GM19455 (cell line): ENCODE data around the gene UBAP2.
"Not testable (repeated sequence)": the region's sequence is repeated elsewhere in the genome, so short reads cannot be mapped to it uniquely, and the experiment has no call there.

Experiments used
- ATAC-seq: cut with Tn5 transposase; IDR thresholded peaks from one replicate; pipeline ENCODE4 v1.9.1; 2021; ENCODE audit not compliant: unreplicated experiment

The UBAP2 gene

DNA sequence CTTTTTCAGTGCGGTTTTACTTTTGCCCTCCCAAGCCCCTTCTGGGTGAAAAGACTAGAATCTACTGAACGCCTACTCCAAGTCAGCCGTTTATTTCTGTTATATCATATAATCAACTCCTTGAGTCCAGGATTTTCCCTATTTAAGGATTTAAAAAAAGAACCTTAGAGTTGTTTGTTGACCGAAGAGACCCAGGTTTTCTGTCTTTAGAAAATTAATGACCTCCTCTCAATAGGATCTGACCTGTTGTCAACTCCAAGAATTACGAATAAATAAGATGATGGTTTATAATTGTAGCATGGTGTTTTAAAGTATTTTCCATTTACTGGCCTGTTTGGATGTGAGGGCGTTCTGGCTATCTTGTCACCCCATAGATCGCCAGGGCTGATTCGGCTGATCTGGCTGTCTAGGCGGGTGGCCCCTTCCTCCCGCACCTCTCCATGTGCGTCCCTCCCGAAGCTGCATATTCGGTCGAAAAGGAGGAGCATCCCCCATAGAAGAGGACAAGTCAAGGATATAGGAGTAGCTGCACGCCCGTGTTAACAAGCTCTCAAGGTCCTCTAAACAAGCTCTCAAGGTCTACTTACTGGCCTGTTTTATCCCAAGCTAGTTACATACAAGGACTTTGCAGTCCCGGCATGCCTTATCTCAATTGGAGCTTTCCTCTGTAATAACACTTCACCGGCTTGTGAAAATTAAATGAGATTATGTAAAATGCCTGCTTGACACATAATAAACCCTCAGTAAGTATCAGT lies 1.1 kb upstream of the UBAP2 start:
- no peak for ATAC-seq

DNA sequence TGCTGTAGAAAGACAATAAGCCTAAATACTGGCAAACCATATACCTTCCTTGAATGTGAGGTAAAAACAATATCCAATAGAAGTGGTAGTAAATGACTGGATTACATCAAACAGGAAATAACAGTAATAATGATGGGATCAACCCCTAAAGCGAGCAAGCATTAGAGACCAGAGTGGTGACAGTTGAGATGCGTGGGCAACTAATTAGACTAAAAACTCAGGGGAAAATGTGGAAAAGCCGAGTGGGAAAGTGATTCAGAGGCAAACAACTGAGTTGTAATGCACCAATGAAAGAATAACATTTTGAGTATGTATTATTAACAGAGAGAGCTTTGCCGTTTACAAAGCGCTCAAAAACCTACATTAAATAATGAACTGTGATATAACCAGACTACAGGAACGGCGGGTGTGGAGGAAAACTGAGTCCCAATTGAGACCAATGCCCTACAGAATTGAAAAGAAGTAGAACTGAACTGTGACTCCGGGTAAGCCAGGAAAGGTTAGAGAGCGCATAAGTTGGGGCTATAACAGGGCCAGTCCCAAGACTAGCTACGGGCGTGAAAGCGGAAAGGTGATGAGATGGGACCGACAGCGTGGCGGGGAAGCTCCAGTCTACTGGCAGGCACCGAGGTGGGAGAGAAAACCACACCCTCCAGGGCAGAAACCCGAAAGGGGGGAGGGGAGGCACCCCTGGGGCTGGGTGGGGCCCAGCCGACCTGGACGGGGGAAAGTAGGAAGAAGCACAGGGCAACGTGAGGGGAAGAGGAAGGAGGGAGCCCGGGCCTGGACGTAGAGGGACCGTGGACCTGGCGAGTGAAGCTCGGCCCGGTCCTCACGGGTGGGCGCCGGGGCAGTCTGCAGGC lies 592 bp downstream of the UBAP2 start:
- ATAC-seq: peak; percentile 20

DNA sequence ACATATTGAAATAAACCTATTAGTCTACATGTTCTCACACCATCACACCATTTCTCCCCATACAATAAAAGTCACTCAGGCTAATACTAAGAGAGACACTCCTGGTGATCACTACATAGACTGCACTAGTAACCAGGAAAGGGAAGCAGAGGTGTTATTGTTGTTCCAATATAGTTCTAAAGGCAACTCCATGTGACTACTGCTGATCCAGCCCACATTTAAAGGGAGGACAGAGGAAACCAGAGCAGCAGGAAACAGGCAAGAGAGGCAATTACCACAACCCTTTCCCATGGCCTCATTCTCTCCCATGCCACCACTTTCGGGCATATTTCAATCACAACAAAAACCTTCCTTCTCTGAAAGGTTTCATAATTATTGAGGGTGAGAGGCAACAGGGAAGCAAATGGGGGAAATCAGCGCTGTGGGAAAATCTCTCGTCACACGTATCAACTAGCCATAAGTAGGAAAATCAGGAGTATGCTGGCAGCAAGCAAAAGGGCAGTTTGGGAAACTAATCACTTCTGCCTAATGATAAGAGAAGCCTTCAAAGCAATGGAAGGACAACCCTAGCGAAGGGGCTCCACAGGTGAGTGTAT lies 1.8 kb downstream of the UBAP2 start:
- ATAC-seq: no peak

DNA sequence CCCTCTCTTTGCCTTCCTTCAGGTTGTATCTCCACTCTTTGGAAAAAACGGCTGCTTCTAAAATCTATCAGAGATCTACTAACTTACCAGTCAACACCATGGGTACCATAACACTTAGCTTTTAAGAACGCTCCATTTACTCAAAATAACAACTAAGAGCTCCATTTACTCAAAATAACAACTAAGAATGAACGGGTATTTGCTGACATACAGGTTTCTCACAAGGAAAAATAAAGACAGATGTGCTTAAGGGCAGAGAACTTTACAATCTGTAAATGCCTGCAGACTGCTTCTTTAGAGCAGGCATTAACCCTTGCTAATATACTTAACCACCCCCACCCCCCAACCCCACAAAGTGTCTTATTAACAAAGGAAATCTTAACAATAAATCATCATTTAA lies 2.8 kb downstream of the UBAP2 start:
- no peak for ATAC-seq

DNA sequence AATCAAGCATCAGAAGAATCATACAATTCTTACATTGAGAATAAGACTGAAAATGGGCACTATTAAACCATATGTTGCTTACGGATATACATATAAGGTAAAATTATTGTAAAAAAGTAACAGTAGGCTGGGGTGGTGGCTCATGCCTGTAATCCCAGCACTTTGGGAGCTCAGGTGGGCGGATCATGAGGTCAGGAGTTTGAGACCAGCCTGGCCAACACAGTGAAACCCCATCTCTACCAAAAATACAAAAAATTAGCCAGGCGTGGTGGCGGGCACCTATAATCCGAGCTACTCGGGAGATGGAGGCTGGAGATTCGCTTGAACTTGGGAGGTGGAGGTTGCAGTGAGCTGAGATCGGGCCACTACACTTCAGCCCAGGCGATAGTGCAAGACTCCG lies 6.6 kb downstream of the UBAP2 start:
- not testable (repeated sequence) for ATAC-seq

DNA sequence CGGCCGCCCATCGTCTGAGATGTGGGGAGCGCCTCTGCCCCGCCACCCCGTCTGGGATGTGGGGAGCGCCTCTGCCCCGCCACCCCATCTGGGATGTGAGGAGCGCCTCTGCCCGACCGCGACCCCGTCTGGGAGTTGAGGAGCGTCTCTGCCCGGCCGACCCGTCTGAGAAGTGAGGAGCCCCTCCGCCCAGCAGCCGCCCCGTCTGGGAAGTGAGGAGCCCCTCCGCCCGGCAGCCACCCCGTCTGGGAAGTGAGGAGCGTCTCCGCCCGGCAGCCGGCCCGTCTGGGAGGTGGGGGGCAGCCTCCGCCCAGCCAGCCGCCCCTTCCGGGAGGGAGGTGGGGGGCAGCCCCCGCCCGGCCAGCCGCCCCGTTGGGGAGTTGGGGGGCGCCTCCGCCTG lies 9.8 kb downstream of the UBAP2 start:
- ATAC-seq: not testable (repeated sequence)

DNA sequence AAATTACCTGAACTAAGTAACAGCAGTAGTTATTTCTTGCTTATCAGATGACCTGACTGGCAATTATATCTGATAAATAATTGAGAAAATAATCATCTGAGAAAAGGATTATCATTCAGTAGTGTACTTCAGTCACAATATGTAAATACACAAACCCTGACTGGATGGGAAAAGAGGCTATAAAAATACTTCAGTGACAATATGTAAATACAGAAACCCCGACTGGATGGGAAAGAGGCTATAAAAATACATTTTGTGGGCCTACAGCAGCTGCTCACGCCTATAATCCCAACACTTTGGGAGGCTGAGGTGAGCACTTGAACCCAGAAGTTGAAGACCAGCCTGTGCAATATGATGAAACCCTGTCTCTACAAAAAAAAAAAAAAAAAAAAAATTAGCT lies 11.1 kb downstream of the UBAP2 start:
- ATAC-seq: no peak

DNA sequence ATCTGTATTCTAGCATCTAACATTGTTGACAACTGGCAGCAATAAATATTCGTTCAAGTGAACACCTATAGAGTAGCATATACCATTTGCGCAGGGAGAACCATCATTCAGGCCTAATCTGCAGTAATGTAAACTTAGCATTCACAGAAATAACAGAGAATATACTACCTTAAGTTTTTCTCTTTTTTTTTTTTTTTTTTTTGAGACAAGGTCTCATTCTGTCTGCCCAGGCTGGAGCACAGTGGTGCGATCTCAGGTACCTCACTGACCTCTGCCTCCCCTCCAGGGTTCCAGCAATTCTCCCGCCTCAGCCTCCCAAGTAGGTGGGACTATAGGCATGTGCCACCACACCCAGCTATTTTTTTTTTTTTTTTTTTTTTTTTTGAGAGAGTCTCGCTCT lies 12.1 kb downstream of the UBAP2 start:
- no peak for ATAC-seq

DNA sequence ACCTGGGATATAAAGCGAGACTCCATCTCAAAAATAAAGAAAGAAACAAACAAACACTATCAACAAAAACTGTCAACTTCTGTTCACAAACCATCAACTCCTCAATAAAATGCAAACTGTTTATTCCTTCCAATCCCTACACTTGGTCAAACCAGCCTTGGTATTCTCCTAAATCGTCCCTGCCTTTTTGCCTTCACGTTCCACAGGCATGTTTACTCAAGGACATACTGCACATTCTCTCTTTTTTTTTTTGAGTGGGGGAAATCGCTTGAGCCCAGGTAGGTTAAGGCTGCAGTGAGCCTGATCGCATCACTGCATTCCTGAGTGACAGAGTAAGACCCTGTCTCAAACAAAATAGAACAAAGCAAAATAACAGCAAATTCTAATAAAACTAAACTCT lies 13.0 kb downstream of the UBAP2 start:
- no peak for ATAC-seq

DNA sequence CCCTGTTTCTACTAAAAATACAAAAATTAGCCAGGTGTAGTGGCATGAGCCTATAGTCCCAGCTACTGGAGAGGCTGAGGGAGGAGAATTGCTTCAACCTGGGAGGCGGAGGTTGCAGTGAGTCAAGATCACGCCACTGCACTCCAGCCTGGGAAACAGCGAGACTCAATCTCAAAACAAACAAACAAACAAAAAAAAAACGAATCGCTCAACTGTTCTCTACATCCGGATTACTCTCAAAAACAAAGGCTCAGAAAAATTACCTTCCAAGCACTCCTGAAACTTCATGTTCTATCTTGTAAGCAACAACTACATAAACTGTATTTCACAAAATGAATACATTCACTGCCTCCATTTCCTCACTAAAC lies 14.0 kb downstream of the UBAP2 start:
- ATAC-seq: no peak

DNA sequence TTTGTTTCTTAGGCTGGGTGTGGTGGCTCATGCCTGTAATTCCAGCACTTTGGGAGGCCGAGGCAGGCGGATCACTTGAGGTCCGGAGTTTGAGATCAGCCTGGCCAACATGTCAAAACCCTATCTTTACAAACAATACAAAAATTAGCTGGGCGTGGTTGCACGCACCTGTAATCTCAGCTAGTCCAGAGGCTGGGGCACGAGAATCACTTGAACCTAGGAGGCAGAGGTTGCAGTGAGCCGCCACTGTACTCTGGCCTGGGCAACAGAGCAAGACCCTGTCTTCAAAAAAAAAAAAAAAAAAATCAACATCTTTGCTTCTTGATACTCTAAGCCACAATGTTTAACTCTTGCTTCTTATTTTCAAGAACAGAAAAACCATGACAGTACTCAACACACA lies 16.1 kb downstream of the UBAP2 start:
- no peak for ATAC-seq

DNA sequence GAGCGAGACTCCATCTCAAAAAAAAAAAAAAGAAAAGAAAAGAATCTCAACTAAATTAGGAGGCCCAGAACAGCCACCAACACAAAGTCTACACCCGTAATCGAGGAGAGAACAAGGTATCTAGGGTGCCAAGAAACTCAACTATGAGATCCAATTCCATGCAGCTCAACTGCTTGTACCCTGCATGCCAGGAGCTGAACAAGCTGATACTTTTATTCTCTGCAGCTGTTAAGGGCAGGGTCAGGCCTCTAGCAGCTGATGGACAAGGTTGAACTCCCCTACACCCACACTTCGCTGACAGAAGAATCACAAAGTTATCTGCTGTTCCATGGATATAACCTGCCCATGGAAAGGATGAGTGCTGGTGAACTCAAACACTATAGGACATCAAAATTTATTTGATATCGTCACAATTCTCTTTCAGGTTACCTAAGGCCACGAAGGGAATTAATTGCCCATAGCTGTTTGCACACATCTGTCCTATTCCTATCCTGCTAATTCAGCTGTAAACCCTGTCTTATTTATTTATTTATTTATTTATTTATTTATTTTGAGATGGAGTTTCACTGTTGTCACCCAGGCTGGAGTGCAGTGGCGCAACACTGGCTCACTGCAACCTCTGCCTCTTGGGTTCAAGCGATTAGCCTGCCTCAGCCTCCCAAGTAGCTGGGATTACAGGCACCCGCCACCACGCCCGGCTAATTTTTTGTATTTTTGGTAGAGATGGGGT lies 20.7 kb downstream of the UBAP2 start:
- ATAC-seq: no peak

DNA sequence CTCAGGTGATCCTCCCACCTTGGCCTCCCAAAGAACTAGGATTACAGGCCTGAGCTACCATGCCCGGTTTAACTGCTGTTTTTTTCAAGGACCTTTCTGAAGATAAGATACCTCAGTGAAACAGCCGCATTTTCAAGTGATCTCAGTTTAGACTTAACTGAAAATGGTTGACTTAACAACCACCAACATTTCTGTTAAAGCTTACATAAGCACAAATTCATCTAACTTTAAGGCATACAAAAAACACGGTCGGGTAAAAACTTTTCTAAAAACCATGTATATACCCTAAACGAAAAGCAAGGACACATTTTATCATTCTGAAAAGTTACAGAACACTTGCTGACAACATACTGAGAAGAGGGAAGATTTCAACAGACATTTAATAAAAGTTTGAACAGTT lies 22.9 kb downstream of the UBAP2 start:
- no peak for ATAC-seq

DNA sequence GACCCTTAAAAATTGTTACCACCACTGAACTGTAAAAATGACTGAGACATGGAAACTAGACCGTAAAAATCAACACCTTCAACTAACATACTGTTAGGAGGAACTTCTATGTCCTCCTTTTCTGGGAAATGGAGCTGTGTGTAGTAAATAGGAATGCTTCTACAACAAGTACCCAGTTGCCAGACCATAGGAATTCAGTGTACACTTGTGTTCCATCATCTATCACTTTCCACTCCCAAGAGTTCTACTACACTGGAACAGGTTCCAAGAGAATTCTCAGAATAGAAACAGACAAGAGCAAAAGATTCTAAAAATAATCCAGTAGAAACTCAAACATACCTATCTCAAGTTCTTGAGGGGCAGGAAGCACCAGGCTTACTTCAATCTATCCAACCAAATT lies 23.6 kb downstream of the UBAP2 start:
- no peak for ATAC-seq

DNA sequence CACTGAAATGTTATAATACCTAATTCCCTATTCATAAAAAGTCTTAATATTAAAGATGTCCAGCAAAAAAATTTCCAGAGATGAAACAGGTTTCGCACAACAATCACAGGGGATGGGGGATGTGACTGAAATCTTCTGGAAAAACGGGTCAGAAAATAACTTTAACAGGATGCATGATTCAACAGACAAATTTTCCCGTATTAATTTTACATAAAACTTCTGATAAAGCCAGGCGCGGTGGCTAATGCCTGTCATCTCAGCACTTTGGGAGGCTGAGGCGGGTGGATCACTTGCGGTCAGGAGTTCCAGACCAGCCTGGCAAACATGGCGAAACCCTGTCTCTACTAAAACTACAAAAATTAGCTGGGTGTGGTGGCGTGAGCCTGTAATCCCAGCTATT lies 24.2 kb downstream of the UBAP2 start:
- ATAC-seq: not testable (repeated sequence)

DNA sequence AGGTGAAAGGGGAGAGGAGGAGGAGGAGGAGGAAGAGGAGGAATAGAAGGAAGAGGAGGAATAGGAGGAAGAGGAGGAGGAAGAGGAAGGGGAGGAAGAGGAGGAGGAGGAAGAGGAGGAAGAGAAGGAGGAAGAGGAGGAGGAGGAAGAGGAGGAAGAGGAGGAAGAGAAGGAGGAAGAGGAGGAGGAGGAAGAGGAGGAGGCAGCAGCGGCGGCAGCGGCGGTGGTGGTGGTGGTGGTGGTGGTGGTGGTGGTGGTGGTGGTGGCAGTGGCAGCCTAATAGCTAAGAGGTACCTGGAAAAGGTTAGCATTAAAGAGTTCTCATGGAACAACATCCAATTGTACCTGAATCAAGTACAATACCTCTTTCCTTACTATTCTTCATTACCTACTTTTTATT lies 32.5 kb downstream of the UBAP2 start:
- ATAC-seq: no peak

DNA sequence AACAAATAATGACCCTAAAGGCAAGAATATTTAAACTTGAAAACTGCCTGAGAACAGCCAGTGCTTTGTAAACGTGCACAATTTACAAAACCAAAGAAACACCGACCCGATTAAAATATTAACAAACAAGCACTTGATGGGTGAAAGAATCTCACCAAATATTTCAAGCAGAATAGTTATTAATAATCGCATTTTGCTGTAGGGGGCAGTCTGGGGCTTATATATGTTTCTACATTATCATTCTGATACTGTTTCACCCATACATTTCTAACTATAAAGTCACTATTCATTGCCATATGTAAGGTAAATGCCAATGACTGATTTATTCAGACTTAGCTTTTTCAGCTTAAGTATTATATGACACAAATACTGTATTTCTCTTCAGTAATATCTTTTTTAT lies 37.7 kb downstream of the UBAP2 start:
- ATAC-seq: no peak

DNA sequence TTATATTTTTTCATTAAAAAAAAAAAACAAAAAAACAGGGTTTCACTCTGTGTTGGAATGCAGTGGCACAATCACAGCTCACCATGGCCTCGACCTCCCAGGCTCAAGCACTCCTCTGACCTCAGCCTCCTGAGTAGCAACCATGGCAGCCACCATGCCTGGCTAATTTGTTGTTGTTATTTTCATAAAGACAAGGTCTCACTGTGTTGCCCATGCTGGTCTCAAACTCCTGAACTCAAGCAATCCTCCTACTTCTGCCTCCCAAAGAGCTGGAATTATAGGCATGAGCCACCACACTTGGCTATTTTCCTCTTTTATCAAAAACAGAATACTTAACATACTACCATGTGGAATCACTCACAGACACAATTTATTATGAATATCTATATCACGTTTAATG lies 46.7 kb downstream of the UBAP2 start:
- ATAC-seq: no peak

DNA sequence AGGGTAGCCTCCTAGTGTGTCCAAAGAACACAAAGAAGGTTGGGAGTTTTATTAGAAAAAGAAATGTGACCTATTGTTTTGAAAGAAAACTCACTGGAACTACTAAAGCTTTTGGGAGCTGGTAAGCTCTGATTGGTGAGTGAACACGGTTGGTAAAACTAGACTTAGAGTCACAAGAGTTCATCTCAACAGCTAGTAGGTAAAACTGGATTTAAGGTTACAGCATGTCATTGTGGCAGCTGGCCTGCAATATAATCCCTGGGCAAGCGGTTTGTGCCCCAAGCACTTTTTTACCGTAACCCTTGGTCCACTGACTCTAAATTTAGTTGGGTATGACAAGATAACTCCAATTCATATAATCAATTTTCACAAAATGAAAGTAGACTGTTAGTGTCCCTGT lies 47.4 kb downstream of the UBAP2 start:
- no peak for ATAC-seq

DNA sequence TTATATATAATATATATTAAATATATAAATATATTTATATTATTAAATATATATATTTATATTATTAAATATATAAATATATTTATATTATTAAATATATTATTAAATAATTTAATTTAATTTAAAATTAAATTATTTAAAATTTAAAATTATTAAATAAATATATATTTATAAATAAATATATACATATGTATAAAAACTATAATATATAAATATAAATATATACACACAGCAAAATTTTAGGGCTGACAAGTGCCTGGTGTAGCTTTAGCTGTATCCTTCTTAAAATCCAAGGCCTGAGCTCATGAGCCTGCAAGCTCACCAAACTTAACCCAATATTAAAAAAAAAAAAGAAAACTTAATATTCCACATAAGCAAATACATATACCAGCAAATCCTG lies 53.2 kb downstream of the UBAP2 start:
- ATAC-seq: no peak

DNA sequence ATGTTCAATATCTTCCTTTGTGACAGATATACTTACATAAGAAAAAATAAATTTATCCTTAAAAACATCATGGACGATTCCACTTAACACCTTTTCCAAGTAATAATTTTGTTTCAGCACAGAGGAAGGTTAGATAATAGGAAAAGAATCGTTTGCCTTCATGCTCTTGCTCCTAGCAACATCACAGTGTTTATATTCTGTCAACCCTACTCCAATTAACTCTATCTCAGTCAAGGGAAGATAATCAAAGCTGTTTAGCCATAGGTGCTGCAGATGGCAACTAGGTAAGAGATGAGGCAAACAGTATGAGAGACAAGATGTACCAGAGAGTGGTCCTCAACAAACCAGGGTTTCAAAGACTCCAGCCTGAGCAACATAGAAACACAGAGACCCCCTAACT lies 55.6 kb downstream of the UBAP2 start:
- ATAC-seq: no peak

DNA sequence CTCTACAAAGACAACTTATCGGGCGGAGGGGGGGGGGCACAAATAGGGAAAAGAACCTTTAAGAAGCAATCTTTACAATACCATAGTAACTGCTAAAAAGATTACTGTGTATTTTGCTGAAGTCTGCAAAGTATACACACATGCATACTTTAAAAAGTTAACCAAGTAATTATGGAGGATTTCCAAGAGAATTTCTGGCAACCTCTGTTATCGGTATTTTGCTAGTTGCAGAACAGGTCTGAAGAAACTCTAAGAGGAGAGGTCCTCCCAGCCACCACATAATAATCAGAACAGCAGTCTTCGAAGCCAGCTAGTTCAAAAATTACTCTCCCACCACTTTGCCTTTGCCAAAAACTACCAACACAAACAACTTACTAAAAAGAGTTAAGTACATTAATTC lies 56.1 kb downstream of the UBAP2 start:
- no peak for ATAC-seq
